Mesenteric fat pad (tissue), 1 donor: Measurements from ENCODE around the gene MEIS1. TPM values are rescaled to one million over a fixed set of nuclear protein-coding genes. Genes with fewer than 3 reads are reported as not detected.
"Not testable (repeated sequence)": the region's sequence is repeated elsewhere in the genome, so short reads cannot be mapped to it uniquely, and the experiment has no call there.

Experiments
- DNase-seq: peaks from one replicate; pipeline ENCODE4 v3.0.0-alpha.2; 2020; ENCODE audit warnings: low spot score
- long read RNA-seq: library from polyadenylated mRNA; unstranded; transcript quantifications from one replicate; pipeline ENCODE4 v2.0.0, GENCODE V29; 2020
- total RNA-seq: library from RNA; stranded (reverse); fragmentation: NEBNext Ultra II Directional; extraction: Animal tissue kit (Norgen Biotek cat#: 25700); gene quantifications from one replicate; pipeline ENCODE4 v1.2.1, GENCODE V29; 2021
- donor health status: DM: yes; HTN: yes; CAD: no.

MEIS1 gene
- total RNA-seq = 31.7 TPM
- long read RNA-seq, full-length matches to known transcripts = 6 of 23 reads
- long read RNA-seq, partial matches to known transcripts = 5 of 23 reads
- long read RNA-seq, other reads (novel, unspliced or antisense) = 12 of 23 reads

DNA sequence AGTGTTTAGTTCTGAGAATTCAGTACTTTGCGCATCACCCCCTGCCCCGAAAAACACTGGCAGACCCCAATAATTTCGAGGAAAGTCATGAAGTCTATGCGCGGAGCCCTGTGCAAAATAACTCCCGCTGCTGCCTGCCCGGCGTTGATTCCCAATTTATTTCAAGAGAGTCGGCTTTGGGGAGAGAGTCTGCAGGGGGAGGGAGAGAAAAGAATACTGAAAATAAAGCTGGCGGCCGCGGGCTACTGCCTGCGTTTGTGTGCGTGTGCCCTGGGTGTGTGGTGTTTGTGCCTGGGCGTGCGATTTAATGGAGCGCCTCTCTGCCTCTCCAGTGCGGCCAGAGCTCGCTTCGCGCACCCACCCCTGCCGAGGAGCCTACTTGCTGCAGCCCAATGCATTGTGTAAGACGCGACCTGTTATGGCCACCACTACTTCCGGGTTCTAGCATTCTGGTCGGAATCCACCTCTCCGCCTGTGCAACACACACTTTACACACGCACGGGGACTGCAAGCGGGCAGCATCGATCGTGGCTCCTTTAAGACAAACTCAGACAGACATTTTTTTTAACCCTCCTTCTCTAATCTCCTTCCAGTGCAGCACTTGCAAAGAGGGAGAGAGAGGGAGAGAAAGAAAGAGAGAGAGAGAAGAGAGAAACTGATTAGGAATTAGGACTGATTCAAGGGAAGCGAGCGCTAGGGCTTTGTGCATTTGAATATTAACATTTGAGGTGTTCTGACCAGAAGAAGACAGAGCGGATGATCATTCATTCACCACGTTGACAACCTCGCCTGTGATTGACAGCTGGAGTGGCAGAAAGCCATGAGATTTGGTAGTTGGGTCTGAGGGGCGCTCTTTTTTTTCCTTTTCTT lies at the start of gene MEIS1:
Gene MEIS1 (plus strand): TSS at position 447 of the 870 bp plus-strand sequence. CDS start 732 bp downstream, outside the sequence.
- no peak for DNase-seq

- DNase-seq = no peak
These were observed 47.7 kb upstream of the MEIS1 start for GRCh38 chr2:66387016-66387753.

DNA sequence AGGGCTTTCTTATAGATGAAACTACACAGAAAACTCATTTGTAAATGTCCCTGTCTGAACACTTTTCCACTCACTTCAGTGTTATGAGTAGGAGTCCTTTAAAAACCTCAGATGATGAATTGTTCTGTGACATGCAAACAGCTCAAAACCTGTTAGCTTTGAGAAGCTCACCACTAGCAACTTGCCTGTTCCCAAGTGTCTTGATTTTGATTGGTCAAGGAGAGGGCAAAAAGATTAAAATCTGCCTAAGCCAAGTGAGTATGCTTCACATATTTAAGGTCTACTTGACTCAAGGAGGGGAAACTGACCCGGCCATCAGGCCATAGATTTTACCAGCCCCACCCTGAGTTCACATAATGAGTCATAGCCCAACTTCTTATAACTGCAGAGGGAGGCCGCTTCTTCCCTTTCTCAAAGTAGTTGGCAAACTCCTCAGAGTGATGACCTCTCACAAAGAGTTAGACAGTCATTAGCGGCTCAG lies 45.2 kb upstream of the MEIS1 start:
- no peak for DNase-seq

GRCh38 chr2:66390152-66390551 lies 44.8 kb upstream of the MEIS1 start:
- no peak for DNase-seq

DNA sequence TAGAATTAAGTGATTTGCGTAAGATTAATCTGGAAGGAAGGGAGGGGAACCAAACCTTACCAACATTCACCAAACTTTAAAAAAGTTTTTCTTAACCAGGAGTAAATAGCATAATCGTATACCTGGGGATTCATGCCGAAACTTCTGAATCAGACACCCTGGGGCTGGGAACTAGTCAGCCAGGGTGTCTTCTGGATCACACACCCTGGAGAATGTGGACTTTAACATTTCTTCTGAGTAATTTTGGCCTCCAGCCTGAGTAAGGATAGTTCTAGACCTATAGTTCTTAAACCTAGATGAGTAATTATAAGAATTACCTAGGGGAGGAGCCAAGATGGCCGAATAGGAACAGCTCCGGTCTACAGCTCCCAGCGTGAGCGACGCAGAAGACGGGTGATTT lies 44.1 kb upstream of the MEIS1 start:
- no peak for DNase-seq

GRCh38 chr2:66391240-66391639 lies 43.7 kb upstream of the MEIS1 start:
- not testable (repeated sequence) for DNase-seq

DNA sequence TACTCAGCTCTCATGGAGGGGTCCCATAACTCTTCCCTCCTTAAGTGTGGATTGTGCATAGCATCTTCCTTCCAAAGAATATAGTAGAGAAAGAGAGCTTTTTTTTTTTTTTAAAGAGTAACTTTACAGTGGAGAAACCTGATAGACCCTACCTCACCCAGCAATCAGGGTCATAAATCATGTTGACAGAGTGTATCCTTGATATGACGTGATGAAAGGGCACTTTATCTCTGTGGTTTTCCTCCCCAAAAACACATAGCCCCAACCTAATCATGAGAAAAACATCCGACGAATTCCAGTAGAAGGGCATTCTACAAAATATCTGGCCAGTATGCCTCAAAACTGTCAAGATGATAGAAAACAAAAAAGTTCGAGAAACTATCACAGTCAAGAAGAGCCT lies 29.5 kb upstream of the MEIS1 start:
- no peak for DNase-seq

- DNase-seq = no peak
These were observed 26.0 kb upstream of the MEIS1 start for GRCh38 chr2:66408905-66409304.

DNA sequence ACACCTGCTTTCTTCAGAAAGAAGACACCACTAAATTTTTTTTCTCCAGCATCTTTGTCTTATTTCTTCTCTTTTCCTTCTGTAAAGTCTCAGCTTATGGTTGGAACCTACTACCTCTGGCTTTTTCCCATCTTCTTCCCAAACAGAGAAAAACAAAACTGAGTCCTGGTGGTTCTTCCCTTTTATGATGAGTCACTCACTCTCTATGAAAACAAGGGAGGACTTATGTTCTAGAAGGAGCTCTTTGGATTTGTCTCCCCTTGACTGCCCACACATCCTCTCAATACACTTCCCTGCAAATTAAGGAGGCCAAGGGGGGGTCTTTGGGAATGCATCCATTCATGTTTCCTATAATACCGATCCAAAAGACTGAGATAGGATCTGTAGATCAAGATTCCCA lies 22.1 kb upstream of the MEIS1 start:
- no peak for DNase-seq

- no peak for DNase-seq
These were observed 20.0 kb upstream of the MEIS1 start for GRCh38 chr2:66414896-66415295.

DNA sequence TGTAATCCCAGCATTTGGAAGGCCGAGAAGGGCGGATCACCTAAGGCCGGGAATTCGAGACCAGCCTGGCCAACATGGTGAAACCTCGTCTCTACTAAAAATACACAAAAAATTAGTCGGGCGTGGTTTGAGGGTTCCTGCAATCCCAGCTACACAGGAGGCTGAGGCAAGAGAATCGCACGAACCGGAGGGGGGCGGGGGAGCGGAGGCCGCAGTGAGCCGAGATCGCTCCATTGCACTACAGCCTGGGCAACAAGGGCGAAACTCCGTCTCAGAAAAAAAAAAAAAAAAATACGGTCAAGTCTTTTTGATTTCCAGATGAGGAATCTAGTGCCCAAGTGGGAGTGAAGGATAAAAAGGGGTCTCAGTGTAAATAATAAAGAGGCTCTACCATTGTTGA lies 16.5 kb upstream of the MEIS1 start:
- no peak for DNase-seq

DNA sequence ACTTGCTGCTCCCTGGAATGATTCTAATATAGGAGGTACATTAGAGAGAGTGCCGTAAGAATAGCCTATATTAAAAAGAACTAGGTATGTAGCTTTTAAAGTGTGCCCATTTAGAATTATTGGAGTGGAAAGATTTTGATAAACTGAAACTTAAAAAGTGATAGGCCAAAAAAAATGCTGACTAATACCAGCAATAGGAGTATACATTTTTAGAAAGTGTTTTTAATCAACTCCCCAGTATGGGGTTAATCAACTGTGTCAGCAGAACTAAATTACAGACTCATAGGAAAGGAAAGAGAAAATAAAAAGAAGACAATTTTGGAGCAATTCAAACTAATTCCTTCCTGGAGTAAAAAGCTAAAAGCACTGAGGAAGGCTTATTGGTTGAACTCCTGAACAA lies 13.3 kb upstream of the MEIS1 start:
- DNase-seq = no peak

DNA sequence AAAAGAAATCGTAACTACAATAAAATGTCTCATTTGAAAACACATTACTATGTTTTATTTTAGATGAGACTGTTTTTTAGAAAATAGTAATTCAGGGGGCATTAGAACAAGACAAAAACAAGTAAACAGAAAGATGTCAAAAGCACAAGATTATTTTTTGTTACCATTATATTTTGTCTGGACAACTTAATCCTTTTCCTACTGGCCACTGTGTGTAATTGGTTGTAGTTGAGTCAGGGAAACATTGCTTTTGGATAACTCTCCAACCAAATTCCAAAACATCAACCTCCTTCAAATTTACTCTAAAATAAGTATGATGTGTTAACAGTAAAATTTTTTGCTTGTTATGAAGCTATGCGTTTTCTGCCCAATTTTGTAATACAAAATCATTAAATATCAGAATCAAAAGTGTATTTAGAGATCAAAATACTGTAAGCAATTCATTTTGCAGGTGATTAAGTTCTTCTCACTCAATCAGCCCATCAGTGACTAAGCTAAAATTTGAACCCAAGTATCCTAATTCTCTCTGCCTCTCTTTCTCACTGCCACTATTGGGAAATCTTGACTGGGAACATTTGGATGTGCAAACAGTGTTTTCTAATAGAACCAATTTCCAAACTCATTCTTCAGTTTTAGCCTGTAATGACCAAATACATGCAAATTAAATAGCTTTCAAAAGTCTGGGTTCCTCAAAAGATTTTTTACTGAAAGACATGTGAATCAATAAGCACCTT lies 11.4 kb upstream of the MEIS1 start:
- no peak for DNase-seq

DNA sequence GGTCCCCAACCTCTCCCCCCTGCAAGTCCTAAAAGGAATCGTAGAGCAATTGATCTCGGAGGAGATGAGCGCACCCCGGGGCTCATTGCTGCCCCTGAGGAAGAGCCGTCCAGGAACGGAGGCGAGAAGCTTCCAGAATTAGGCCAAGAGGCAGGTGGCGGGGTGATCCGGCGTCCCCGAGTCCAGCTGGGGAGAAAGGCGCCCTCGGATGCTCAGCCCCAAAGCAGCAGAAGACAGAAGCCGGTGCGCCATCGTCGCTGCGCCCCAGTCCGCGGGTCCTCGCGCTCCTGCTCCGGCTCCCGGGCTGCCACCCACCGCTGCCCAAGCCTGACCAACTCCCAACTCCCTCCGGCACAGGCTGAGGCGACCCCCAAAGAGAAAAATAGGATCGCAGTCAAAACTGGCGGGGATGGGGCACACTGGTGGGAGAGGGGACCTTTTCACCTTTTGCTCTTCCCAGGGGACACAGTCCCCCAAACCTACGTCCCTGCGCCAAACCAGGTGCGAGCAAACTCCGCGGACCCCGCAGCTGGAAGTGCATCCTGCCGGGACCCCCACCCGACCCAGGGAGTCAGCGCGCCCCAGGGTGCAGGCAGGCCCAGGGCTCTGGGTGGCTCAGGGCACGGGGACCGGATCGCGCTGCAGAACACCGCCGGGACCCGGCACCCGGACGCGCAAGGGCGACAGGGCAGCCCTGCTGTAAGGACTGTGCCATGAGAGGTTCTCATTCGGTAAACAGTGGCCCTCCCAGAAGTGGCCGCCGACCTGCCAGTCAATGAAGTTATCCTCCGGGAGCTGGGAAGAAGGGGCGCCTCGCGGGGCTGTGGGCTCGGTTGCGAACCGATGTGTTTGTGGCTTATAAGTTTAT lies 8.4 kb upstream of the MEIS1 start:
- DNase-seq = no peak

- no peak for DNase-seq
These were observed 7.6 kb upstream of the MEIS1 start for GRCh38 chr2:66427300-66427699.

DNA sequence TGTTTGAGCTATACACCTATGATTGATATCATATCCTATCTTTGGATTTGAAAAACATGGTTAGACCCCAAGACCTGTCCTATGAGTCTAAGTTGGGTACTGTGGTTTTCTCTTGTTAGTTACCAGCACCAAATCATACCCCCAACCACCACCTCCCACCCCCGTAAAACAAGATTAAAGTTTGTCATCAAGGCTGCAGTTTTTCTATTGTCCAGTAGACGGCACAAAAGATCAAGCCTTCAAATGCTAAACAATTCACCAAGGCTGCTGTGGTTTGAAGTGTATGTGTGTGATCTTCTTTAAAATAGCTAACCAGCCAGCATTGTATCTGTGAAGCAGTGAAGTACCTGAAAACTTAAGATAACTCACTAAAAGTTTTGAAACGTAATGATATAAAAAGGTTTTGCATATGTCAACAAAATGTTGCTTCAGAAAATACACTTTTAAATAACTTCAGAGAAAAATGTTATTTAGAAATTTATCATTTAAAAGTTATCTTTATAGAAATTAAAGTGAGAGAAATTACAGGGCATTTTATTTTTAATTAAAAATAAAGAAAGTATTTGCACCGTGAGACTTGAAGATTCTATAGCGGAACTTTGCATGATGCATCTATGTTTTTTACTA lies 5.8 kb upstream of the MEIS1 start:
- DNase-seq = no peak

DNA sequence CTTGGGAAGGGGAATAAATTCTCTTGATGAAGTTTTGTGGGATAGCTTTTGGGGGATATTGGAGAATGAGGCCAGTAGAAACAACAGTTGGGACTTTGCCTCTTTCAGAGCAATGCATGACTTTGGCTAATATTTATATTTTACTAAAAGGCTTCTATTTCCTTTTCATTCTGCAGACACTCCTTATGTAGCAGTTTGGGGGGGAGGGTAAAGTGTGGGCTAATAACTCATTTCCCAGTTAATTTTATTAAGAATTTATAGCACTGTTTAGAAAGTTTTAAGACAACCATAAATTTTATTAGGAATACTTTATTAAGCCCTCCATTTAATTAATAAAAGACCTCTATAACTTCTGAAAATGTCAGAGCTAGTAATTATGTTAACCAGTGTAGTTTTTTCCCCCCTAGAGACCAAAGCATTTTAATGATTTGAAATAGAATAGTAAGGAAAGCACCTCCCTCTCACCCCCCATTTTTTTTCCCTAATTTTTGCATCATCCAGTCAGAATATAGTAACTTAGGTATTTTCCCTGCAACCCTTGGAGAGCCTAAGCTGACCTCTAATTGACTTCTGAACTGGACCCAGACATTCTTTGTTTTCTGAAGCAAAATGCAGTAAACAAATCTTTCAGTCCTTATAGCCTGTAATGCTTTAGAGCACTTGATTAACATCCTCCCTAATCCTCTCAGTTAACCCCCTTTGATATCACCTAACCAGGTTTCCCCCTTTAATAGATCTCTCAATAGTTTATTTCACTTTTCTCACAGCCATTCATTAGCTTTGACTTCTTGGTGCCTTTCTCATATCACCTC lies 5.0 kb upstream of the MEIS1 start:
- DNase-seq = no peak

DNA sequence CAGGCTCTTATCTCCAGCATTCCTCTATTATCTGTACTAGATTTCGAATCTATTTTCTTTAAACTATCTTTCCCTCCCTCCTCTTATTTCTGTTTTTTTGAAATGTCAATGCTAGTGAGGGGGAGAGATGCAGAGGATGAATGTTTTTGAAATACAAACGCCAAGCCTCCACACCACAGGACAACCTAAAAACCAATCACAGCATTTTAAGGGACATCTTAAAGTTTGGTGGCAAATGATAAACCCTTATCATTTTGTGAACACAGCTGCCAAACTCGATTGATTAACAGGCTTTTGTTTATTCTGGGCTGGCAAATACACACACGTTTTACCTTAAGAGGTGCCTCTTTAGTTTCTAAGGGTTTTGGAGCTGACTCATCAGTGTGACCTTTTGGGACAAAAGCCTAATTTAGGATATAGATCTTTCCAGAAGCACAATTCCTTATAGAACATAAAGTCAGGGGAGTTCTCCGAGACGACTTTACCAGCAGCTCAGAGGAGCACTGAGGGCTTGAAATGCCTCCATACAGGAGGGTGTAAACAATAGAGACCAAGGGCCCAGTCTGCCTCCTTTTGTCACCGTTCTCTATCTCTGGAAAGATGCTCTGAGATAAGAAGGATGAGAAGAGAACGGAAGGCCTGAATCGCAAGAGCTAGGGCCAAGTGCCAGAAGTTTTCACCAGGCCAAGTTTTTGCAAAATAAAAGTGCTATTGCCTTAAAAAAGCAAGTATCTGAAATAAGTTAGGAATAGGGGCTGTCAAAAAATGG lies 4.2 kb upstream of the MEIS1 start:
- no peak for DNase-seq
